Measurements from ENCODE around the gene OR4A16. TPM values are rescaled to one million over a fixed set of nuclear protein-coding genes. Genes with fewer than 3 reads are reported as not detected.

OR4A16 gene
- total RNA-seq, 2 donors from 2014 or later: not detected

GRCh38 chr11:55367674-55368073, 24.7 kb downstream of the OR4A16 start, which contains the start of gene OR4A15:
Gene OR4A15, plus strand, starts transcription at chr11:55367974. Its CDS starts 0 bp downstream, at chr11:55367974.
- Histone ChIP-seq H3K9me3 (no peaks in the 10 kb centered on the region), H3K4me1 (replicated peaks) (no peaks in the 10 kb centered on the region), H3K36me3 (no peaks in the 10 kb centered on the region), H3K27me3 (replicated peaks; ENCODE audit: insufficient read depth) (no peaks in the 10 kb centered on the region), H3K27ac (no peak within 1 kb of the TSS), H3K4me3 (no peak within 1 kb of the TSS)
- no peak for DNase-seq (ENCODE audit: low spot score)
- intact Hi-C loops (cut with DNase I): no loop called here
- 63% methylated on average over 4 of the region's 4 CpGs for WGBS
- no peak for TF ChIP-seq POLR2A (IDR thresholded peaks at IDR 0.05)
- no peak for TF ChIP-seq POLR2AphosphoS5 (IDR thresholded peaks at IDR 0.05)
- TF ChIP-seq CTCF (IDR thresholded peaks at IDR 0.05): no peak

Other genes starting within 250 kb of the OR4A16 start
- not detected for gene TRIM48, start 81.0 kb upstream of the OR4A16 start, total RNA-seq
- not detected for gene OR4A15, start 24.8 kb downstream of the OR4A16 start, total RNA-seq
- gene OR4C15, start 211.3 kb downstream of the OR4A16 start, total RNA-seq: not detected
- gene OR4C16, start 228.9 kb downstream of the OR4A16 start, total RNA-seq: not detected